GM12872 (cell line): ENCODE data around the gene FBXL4.

ENCODE experiments used
- TF ChIP-seq, protein P1 (sequence below): IDR thresholded peaks from 3 replicates; pipeline ENCODE4 v1.5.1; 2011; ENCODE audit warnings: low read depth, mild to moderate bottlenecking, low read length, moderate library complexity; ENCODE audit not compliant: insufficient read depth

FBXL4 gene

DNA sequence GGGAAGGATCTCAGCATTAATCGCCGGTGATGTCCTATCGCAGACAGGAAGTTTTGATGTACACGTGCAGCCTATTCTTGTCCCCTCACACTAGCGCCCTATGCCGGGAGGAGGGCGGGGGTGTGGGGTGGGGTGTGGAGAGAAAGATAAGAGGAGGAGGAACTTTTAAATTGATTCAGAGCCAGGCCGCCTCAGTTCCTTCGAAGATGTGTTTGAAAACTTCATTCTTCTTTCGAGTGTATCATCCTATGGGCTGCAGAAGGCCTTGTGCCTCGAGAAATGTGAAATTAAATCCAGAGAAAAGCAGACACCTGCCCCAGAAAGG lies 115.8 kb downstream of the FBXL4 start:
- TF ChIP-seq, protein P1, sequence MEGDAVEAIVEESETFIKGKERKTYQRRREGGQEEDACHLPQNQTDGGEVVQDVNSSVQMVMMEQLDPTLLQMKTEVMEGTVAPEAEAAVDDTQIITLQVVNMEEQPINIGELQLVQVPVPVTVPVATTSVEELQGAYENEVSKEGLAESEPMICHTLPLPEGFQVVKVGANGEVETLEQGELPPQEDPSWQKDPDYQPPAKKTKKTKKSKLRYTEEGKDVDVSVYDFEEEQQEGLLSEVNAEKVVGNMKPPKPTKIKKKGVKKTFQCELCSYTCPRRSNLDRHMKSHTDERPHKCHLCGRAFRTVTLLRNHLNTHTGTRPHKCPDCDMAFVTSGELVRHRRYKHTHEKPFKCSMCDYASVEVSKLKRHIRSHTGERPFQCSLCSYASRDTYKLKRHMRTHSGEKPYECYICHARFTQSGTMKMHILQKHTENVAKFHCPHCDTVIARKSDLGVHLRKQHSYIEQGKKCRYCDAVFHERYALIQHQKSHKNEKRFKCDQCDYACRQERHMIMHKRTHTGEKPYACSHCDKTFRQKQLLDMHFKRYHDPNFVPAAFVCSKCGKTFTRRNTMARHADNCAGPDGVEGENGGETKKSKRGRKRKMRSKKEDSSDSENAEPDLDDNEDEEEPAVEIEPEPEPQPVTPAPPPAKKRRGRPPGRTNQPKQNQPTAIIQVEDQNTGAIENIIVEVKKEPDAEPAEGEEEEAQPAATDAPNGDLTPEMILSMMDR = no peak

DNA sequence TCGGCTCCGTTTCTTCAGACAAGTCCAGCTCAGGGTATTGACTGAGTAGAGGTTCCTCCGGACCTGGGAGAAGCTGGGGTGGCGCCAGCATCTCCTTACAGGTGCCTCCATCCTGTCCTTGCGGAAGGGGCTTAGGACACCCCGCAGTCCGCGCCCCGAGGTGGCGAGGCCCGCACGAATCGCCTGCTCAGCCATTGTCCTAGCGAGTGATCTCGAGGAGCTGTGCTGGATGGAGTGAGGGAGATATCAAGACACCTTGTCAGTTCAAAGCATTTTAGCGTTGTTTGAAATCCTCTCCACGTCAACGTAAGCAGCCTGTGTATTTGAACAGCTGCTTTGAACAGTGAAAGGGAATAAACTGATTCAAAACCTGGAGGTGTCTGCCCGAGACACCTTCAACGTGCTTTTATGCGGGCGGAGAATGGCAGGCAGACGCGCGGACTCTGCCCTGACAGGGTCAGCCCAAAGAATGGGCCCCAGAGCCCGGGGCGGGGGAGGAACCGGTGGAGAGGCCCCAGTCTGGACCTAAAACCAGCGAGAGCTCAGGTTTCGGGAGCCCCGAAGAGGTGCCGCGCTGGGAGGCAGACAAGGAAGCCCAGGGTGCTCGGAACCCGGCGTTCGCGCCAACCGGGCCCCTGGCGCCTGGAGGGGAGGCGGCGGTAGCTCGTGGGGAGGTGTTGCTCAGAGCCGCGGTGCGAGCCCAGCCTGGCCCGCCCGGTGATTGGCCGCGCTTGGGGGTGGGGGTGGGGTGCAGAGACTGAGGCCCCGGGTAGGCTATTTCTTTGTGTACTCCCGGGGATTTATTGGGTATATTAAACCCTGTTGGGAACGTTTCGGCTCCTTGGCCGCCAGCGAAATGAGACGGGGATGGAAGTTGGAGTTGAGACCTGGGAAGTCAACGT lies 116.4 kb downstream of the FBXL4 start:
- TF ChIP-seq, protein P1 = no peak

DNA sequence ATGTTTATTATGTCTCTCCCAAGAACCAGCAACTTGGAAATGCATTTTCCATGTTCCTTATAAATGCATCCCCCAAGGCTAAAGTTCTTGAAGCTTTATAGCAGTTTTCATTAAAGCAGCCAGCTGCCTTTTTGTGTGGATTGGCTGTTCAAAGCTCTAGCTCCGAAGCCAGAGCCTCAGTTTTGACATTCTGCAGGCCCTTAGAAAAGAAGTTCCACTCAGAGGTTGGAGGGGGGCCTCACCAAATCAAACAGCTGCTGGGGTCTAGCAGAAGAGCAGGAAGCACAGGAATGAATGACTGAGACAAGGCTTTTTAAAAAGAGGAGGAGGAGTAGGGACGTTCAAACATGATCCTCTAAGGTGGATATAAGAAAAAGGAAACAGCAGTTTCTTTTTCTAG lies 117.6 kb downstream of the FBXL4 start:
- TF ChIP-seq, protein P1 = no peak

DNA sequence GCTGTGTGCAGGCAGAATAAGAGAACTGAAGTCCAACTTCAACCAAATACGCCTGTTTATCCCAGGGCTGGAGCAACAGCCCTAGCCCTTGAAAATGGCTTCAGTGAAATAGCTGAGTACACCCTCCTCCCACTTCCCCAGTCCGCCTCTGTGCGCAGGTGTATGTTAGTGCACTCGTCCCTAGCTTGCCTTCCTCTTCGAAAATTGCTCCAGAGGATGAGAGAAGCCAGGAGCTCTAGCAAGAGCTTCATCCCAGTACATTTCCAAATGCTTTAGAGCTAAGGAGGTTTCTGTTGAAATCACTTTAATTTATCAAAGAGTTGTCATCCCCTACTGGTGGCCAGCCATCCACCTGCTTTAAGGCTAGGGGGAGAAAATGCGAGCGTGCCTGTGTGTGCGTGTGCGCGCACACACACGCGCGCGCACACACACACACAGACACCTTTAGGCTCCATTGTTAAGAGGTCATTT lies 118.8 kb downstream of the FBXL4 start:
- TF ChIP-seq, protein P1 = no peak

DNA sequence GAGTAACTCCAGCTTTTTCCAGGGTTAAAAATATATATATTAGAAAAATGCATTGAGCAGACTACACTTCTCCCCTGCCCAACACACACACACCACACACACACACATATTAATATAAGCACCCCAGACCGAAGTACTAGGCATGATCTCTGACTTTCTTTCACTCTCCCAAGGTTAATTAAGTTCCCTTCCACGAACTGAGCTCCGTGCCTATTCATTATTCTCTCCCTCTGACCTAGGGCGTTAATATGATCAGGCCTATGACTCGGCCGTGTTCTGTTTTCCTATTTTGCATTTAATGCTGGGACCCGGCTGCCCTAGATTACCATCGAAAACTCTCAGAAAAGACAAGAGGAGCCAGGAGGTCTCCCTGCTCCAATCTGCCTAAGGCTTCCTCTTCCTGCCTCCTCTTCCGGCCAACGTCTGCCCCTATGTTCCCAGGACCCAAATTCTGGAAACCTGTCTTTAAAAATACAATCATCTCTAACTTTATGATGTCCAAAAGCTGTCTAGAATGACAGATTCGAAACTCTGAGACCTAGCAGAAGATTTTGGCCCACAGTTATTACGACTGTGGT lies 119.4 kb downstream of the FBXL4 start:
- TF ChIP-seq, protein P1 = no peak

DNA sequence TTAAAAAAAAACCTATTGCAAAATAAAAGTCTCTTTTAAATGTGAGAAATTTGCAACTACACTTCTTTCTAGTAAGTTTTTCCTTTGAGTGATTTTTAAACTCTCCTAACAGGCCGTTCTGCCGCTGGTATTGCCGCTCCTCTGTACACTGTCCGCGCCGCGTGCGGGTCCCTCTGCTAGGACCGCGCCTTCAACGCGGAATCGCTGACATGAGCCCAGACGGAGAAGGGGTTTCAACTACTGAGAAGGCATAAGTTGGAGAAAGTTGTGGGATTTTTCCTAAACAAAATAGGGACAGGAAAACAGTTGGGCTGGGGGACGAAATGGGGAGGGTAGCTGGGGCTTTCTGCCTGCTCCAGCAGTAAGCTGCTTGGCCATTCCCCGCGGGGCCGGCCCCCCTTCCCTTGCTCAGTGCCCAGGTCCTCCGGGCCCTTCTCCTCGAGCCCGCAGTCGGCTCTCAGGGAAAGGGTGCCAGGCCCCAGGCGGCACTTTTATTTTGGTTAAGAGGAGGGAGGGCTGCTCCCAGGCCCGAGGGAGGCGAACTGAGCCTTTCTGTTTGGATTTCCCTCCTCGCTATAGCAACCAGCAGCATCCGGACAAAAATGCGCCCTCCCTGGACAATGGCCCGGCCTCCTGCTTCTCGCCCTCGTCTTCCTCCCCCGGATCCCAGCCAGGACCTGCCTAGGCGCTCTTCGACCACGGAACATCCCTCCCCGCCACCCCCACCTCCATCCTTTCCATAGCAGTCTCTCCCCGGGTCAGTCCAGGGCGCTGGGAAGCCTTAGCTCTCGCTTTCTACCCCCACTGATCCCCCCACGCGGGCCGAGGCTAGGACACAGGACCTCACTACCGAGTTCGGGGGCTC lies 120.2 kb downstream of the FBXL4 start:
- TF ChIP-seq, protein P1 = no peak
